Upper lobe of right lung (tissue), 1 donor: ENCODE results near the gene PKD1L1. TPM values are rescaled to one million over a fixed set of nuclear protein-coding genes. Genes with fewer than 3 reads are reported as not detected.

ENCODE experiments used
- ATAC-seq: fragments of 200-7000 bp; cut with Tn5 transposase; one replicate; pipeline ENCODE4 v1.9.1; 2020; ENCODE audit warnings: mild to moderate bottlenecking, moderate library complexity
- DNase-seq: peaks from one replicate; pipeline ENCODE4 v3.0.0-alpha.2; 2020
- H3K27ac ChIP-seq: fragments of 200-600 bp; one replicate; pipeline ENCODE4 v1.8.0; 2022
- H3K27me3 ChIP-seq: fragments of 200-600 bp; one replicate; pipeline ENCODE4 v1.8.0; 2022; ENCODE audit warnings: mild to moderate bottlenecking
- H3K36me3 ChIP-seq: fragments of 200-600 bp; one replicate; pipeline ENCODE4 v1.8.0; 2022
- H3K4me1 ChIP-seq: fragments of 200-600 bp; one replicate; pipeline ENCODE4 v1.8.0; 2022
- H3K4me3 ChIP-seq: fragments of 200-600 bp; one replicate; pipeline ENCODE4 v1.8.0; 2022; ENCODE audit warnings: mild to moderate bottlenecking
- H3K9me3 ChIP-seq: fragments of 200-600 bp; one replicate; pipeline ENCODE4 v1.8.0; 2022
- CTCF ChIP-seq: fragments of 200-600 bp; IDR thresholded peaks from one replicate; pipeline ENCODE4 v1.8.0; 2022; ENCODE audit warnings: antibody characterized with exemption
- intact Hi-C: fragments of 100-400 bp; cut with DNase I; formaldehyde crosslinking; loops from one replicate; pipeline ENCODE4 v1.11.0; 2022
- total RNA-seq: library from RNA; stranded (reverse); fragmentation: NEBNext Ultra II Directional; extraction: Animal tissue kit (Norgen Biotek cat#: 25700); gene quantifications from one replicate; pipeline ENCODE4 v1.2.1, GENCODE V29; 2021
- donor health status: DM: no; HTN: yes; CAD: no; lungs with severe emphysema.

PKD1L1 gene
- total RNA-seq, 1 donor from 2014 or later: 1.0 TPM

- no peaks in the 10 kb centered on the region for H3K36me3 ChIP-seq
- no peaks in the 10 kb centered on the region for H3K9me3 ChIP-seq
- no peaks in the 10 kb centered on the region for H3K4me1 ChIP-seq
- no peak overlapping the region for H3K27ac ChIP-seq
- no peak for TF ChIP-seq CTCF
- intact Hi-C loops: no loop called here
- no peak for DNase-seq
- ATAC-seq: no peak
- H3K27me3 ChIP-seq: no peaks in the 10 kb centered on the region
- no peak overlapping the region for H3K4me3 ChIP-seq
Observed at GRCh38 chr7:47739891-47740290, 208.4 kb downstream of the PKD1L1 start.

- TF ChIP-seq CTCF: no peak
- Histone ChIP-seq H3K4me3 (no peak overlapping the region), H3K27ac (no peak overlapping the region), H3K36me3 (no peaks in the 10 kb centered on the region), H3K4me1 (no peaks in the 10 kb centered on the region), H3K27me3 (no peaks in the 10 kb centered on the region), H3K9me3 (no peaks in the 10 kb centered on the region)
- ATAC-seq (no peak), DNase-seq (no peak)
- intact Hi-C loops: no loop called here
Observed at GRCh38 chr7:47739301-47739875, 208.9 kb downstream of the PKD1L1 start.

GRCh38 chr7:47738563-47739166, 209.6 kb downstream of the PKD1L1 start:
- DNase-seq: no peak
- no peaks in the 10 kb centered on the region for H3K9me3 ChIP-seq
- no peaks in the 10 kb centered on the region for H3K4me1 ChIP-seq
- H3K36me3 ChIP-seq: no peaks in the 10 kb centered on the region
- no peak overlapping the region for H3K4me3 ChIP-seq
- no peak for TF ChIP-seq CTCF
- ATAC-seq: no peak
- H3K27ac ChIP-seq: no peak overlapping the region
- H3K27me3 ChIP-seq: no peaks in the 10 kb centered on the region
- intact Hi-C loops: no loop called here

GRCh38 chr7:47737601-47738000, 210.7 kb downstream of the PKD1L1 start:
- DNase-seq (no peak), ATAC-seq (peak; percentile 38)
- Histone ChIP-seq H3K9me3 (no peaks in the 10 kb centered on the region), H3K27ac (no peak overlapping the region), H3K27me3 (no peaks in the 10 kb centered on the region), H3K4me3 (no peak overlapping the region), H3K36me3 (no peaks in the 10 kb centered on the region), H3K4me1 (no peaks in the 10 kb centered on the region)
- no peak for TF ChIP-seq CTCF
- intact Hi-C loops: no loop called here

- intact Hi-C loops: no loop called here
- no peaks in the 10 kb centered on the region for H3K9me3 ChIP-seq
- H3K27ac ChIP-seq: no peak overlapping the region
- TF ChIP-seq CTCF: no peak
- no peak for DNase-seq
- no peaks in the 10 kb centered on the region for H3K27me3 ChIP-seq
- ATAC-seq: no peak
- H3K4me1 ChIP-seq: no peaks in the 10 kb centered on the region
- no peaks in the 10 kb centered on the region for H3K36me3 ChIP-seq
- H3K4me3 ChIP-seq: no peak overlapping the region
Observed at GRCh38 chr7:47735431-47736345, 212.6 kb downstream of the PKD1L1 start.
